GM19467 (cell line): ENCODE data around the gene ASB15.
A peak's percentile ranks its signal among the peaks of the same experiment; 100 is the strongest.

Experiments used
- ATAC-seq: cut with Tn5 transposase; IDR thresholded peaks from one replicate; pipeline ENCODE4 v1.9.1; 2021; ENCODE audit warnings: mild to moderate bottlenecking, moderate library complexity; ENCODE audit not compliant: unreplicated experiment

Gene ASB15

DNA sequence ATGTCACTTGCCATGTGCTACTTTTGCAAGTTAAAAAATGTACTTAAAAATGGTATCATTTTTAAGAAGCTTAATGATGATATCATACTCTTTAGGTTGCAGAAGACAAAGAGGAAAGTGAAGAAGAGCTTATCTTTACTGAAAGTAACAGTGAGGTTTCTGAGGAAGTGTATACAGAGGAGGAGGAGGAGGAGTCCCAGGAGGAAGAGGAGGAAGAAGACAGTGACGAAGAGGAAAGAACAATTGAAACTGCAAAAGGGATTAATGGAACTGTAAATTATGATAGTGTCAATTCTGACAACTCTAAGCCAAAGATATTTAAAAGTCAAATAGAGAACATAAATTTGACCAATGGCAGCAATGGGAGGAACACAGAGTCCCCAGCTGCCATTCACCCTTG, 60.1 kb downstream of the ASB15 start:
- no peak for ATAC-seq

DNA sequence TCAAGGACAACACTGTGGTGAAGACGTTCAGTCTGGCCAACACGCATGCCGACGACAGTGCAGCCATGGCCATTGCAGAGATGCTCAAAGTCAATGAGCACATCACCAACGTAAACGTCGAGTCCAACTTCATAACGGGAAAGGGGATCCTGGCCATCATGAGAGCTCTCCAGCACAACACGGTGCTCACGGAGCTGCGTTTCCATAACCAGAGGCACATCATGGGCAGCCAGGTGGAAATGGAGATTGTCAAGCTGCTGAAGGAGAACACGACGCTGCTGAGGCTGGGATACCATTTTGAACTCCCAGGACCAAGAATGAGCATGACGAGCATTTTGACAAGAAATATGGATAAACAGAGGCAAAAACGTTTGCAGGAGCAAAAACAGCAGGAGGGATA, 60.7 kb downstream of the ASB15 start:
- ATAC-seq, result no peak

DNA sequence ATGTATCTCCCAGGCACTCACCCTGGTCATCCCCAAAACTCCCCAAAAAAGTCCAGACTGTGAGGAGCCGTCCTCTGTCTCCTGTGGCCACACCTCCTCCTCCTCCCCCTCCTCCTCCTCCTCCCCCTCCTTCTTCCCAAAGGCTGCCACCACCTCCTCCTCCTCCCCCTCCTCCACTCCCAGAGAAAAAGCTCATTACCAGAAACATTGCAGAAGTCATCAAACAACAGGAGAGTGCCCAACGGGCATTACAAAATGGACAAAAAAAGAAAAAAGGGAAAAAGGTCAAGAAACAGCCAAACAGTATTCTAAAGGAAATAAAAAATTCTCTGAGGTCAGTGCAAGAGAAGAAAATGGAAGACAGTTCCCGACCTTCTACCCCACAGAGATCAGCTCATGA, 61.1 kb downstream of the ASB15 start:
- ATAC-seq, result no peak

DNA sequence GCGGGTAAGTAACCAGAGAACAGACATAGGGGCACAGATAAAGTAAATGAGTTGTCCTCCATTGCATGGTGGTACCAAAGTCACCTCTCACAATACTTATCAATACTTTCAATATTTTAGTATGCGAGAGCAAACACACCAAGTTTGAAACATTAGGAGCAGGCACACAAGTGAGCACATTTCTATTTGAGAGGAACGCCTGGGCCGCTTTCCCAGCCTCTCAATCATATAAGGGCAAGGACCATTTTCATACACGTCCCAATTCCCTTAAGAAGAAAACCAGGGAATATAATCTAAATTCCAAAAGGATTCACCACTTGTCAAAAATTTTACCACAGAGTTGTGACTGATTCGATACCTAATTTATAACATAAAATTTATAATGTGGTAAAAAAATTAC, 61.6 kb downstream of the ASB15 start:
- ATAC-seq, result no peak

DNA sequence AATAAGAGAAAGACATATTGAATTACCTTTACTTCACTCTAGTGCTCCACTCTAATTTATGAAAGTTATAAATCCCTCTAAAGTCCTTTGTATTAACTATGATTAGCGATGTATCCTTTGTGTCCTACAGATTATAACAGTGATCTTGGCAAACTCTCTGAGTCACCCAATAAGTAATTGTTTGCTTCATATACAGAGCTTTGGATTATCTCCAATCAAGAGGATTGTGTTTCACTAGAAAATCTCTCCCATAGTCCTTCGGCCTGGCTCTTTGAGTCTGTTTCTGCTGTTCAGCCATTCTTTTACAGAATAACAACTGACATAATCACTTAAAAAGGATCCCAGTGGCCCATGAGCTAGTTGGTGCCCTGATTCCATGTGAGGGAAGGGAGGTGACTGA, 63.5 kb downstream of the ASB15 start:
- no peak for ATAC-seq

DNA sequence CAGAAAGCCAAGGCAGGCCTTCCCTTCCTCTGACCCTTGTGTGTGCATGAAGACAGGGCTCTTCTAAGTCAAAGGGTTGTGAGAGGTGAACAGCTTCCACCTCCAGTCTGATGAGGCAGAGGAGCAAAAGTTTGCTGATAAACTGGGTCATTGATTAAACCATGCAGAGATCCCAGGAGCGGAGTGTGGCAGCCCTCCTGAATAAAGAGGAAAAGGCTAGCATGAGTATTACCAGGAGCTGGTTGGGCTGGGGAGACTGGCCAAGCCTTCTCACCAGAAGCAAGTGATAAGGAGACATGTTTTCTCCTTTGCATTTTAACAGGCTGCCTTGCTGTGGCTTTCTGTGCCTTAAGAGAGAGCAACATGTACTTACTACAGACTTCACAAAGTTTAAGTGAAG, 64.3 kb downstream of the ASB15 start:
- ATAC-seq, result no peak

DNA sequence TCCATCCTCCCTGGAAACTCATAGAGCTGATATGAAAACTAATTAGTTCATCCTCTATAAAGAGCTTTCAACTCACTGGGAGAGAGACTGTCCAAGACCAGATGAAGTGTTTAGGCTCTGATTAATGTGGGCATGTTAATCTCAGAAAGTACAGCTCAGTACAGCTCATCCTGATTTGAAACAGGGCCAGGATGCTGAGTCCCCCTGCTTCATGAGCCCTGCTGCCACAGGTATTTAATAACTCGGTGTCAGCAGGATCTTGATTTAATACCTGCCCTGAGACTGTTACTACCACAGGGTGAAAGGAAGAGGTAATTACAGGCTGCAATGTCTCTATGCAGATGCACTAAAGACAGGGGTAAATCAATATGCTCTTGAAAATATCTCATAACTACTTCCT, 64.9 kb downstream of the ASB15 start:
- ATAC-seq, result no peak

DNA sequence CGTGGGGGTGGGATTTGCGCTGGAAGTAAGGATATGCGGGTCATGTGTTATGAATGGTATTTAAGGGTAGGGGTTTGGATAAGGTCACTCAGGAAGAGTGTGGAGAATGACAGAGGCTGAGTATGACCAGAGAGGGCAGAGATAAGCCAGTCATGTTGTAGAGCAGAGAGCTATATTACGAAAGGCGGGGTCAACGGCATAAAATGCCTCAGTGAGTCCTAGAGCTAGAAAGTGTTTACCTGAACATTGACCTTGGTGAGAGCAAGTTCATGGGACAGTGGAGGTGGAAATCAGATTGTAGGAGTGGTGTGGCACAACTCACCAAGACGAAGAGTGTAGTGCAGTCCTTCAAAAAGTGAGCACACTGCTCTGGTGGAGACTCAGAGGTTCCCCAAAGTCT, 67.9 kb downstream of the ASB15 start:
- ATAC-seq, result no peak

DNA sequence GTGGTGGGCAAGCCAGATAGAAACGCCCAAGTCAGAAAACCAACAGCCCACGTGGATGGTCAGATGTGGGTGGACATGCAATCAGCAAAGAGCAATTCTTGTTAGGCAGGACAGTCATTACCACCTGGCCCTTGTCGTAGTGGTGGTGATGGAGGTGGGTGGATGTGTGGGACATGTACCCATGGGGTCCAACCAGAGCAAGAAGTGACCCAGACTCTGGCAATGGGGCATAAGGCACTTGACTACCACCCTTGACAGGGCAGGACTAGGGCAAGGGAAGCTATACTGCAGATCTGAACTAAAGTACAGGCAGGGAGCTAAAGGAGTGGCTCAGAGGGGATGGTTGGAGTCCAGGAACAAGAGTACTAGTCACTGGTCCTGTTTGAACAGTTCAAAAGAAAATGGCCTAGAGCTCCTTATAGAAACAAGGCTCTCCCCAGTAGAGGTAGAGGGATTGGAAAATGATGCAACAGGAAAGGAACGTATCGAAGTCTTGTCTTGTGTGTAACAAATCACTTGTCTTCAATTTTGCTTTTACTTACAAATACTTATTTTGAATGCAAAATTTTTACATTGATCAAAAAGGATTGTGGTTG, 71.6 kb downstream of the ASB15 start:
- ATAC-seq, result no peak

DNA sequence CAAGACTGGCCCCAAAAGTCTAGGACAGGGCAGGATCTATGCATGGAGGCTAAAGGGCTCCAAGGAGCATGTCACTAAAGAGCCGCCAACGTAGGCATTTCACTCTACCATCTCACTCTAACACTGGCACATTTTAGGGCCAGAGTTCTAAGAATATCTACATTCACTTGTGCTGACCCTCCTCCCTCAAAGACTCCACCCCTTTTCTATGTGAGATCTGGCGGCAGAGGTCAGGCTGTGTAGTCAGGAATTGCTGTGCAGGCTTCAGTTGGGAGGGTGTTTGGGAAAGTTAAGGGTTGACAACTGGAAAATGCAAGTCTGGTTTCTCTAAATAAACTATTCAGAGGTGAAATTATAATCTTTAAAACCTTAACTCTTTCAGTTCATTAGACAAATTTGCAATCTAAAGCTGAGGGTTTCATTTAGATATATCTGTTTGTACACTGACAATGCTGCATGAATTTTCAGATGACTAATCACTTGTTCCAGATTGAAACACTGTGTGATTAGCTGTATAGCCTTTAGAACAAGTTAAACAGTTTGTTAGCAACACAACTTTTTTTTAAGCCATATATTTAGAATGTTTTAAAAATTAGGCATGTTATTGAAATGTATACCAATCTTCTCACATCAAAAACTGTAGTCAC, 72.3 kb downstream of the ASB15 start:
- ATAC-seq, result no peak

DNA sequence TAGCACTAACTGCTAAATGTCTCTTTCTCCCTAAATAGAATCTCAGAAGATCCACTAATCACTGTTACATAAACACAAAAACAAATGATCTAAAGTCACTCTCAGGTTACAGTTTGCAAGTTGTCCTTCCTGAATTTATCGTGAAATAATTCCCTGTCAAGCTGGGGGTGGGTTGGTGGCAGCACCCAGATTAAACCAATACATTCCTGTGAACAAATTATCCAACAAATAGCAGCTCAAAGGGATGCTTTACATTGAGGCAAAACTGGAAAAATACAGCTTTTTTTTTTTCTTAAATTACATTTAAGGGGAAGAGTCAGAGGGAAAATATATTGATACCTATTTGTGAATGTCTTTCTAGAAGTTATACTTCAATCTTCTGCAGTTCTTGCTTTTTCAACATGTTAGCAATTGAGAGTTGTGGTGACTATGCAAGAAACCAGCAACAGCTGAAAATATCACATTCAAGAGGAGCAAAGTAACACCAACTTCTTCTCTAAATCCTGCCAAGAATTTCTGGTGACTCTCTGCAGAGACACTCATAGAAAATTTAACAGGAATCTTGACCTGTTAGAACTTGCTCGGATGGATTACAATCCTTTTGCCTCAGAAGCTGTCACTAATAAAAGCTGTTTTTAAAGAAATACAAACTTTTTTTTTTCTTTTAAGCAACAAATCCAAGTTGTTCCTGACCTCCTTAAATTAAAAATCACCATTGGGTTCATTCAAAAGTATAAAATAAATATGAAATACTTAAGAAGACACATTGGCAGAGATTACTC, 73.0 kb downstream of the ASB15 start:
- ATAC-seq, result no peak

DNA sequence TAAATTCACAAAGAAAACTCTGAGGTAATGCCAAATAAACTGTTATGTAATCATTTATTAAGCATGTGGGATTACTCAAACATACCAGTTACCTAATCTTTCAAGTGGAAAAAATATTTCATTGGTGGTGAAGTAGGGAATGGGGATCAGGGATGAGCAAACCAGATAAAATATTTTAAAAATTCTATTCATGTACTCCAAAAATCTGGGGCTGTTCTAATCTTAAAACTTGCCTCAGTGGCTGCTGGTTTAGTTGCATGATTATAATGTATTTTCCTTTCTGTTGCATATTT, 73.5 kb downstream of the ASB15 start:
- no peak for ATAC-seq

DNA sequence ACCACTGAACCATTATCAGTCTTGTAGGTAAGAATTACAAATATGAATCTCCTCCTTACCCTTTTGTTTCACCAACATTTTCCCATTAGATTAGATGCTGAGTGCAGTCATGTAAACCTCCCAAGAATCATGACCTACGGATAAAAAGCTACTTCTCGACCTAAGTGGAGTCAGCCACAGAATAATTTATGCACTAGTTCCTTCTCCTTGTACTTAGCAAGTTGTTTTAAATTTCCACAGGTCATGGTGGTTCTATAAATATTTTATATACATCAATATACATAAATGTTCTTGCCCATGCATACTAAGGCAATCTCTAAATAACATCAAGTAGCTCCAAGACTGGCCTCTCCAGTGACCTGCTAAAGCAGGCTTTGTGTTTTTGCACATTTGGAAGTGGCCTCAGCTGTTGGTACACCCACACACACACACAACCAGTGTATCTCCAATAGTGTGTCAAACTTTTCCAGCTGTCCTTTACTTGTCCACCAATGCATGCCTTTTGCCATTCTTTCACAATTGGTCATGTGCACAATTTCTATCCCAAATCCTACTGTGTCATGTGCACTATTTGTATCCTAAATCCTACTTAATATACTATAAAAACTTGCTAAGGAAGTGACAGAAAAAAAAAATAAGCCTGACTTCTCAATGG, 75.6 kb downstream of the ASB15 start:
- ATAC-seq, result no peak

DNA sequence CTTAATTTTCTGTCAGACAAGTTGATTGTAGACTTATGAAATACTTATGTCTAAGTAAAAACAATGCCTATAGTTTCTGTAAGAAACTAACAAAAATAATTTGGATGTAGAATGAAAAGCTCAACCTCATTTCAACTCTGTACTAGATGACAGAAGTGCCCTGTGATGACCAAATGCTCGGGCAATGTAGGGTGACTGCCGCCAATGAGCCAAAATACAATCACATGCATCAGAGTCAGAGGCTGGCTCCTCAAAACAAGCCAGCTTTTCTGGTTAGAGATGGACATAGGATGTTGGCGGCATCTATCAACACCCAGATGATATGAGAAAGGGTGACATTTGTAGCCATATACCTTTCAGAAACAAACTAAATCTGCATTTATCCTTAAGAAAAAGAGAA, 78.0 kb downstream of the ASB15 start:
- ATAC-seq, result no peak

DNA sequence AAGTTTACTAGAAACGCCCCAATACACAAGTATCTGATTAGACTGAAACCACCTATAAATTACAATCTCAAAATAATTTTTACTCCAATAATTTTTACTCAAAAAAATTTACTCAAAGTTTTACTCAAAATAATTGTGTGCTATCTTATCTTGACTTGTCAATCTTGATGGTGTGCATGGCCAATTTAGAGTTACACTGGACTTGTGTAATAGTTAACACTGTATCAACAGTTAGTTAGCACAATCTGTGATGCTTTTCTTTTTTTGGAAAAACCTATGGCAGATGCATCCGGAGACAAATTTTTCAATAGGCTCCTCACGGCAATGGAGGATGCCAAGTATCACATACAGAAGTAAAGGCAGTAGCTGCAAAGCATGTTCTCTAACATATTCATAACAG, 79.0 kb downstream of the ASB15 start:
- no peak for ATAC-seq

DNA sequence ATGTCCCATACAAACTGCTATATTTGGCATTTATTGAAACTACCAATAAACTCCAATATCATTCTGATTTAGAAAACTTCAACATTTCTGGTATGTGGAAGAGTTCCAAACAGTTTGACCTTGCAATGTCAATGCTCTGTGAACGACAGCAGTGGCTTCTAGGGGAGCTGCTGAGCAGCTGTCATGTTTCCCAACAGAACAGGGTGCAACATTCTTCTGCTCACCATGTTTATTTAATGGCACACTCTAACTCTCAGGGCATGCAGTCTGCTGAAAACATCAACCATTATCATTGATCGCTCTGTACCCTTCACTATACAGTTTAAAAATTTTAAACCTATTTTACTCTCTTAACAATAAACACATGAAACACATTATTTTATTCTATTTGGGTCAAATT, 79.9 kb downstream of the ASB15 start:
- no peak for ATAC-seq

DNA sequence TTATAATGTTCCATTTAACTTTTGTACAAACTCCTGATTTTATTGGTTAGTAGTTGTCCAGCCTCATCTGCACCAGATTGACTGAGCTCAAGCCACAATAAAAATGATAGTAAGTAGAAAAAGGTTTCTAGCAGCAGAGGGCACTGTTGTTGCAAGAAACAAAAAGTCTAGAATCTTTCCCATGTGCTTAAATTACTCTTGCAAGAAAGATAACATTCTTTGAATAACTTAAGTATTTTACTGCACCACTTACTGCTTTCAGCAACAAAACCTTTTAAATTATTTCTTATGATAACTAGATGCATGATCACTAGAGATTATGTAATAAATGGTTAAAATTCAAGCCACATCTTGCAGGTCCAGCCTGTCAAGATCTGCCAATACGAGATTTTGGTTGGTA, 81.1 kb downstream of the ASB15 start:
- peak; percentile 71 for ATAC-seq

DNA sequence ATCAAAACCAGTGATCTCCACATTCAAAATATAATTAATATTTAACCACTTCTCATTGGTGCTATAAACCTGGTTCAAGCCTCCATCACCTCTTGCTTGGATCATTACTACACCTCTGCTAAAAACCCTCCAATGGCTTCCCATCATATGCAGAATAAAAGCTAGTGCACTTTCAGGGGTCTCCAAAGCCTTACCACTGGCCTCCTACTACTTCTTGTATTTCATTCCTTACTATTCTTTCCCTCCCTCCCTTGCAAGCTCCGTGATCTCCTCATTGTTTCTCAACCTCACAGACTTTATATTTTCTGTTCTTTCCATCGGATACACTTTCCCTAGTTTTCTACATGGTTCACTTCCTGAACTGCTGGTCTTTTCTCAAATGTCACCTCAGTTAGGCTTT, 85.5 kb downstream of the ASB15 start:
- ATAC-seq, result no peak

DNA sequence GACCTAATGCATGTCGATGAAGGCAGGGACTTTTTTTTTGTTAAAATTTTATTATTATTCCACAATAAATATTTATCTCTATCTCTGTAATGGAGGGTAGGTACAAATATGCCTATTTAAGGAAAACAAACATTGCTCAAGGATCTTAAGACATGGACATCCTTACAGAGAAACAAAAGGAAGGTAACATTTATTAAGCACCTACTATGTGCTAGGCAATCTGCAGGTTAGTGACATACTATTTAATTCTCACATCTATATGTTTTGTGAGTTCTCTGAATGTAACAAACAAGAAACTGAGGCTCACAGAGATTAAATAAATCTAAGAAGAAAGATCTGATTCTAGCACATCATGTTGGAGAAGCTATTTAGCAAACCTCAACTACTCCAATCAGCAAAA, 86.1 kb downstream of the ASB15 start:
- ATAC-seq, result no peak
